OCI-LY7 (cell line): ENCODE data around the gene A1CF.

Source experiments
- CTCF ChIP-seq: fragments of 200-600 bp; sonication (generic); conservative IDR thresholded peaks from 2 replicates; pipeline ENCODE4 v1.5.1; 2014; ENCODE audit warnings: mild to moderate bottlenecking, antibody characterized with exemption, low read length, moderate library complexity, mixed read lengths
- EZH2phosphoT487 ChIP-seq: fragments of 200-600 bp; sonication (generic); IDR thresholded peaks from 2 replicates; pipeline ENCODE4 v1.6.1; 2018; ENCODE audit warnings: low read depth, borderline replicate concordance, mild to moderate bottlenecking, mixed run types, antibody characterized with exemption, low read length, moderate library complexity, mixed read lengths

DNA sequence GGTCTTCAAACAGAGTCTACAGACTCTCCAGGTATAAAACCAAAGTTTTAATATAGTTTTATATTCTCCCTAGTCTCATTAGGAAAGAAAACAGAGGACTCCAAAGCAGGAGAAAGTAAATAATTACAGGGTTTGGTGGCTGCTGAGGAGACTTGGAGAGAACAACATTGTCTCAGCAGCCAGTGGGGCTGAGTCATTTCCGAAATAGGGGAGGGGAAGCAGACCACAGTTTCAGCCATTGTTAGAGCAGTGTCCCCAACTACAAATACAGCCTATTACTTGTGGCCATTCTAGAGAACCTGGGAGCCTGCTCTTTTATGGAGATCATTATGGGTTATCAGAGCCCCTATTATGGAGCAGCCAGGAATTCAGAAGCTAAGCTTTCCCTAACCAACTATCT is 44.2 kb upstream of the A1CF start:
- TF ChIP-seq CTCF (no peak), EZH2phosphoT487 (no peak)
